ENCODE data around the gene RPL22.

Gene RPL22

GRCh38 chr1:6205849-6206519, 6.6 kb upstream of the RPL22 start, which contains the start of gene RNF207:
Gene RNF207, plus strand, starts transcription at chr1:6206119. Its CDS starts 417 bp downstream, at chr1:6206536.
- DNase-seq (ENCODE audit: extremely low read depth in 1 of 2, low read depth in 1 of 2) = peak in 1 of 2 donors; percentile 24

GRCh38 chr1:6202256-6202655, 2.9 kb upstream of the RPL22 start:
- DNase-seq (ENCODE audit: extremely low read depth in 1 of 2, low read depth in 1 of 2) = no peak

- DNase-seq (ENCODE audit: extremely low read depth in 1 of 2, low read depth in 1 of 2) = no peak
These were observed 904 bp upstream of the RPL22 start for GRCh38 chr1:6200188-6200809.

GRCh38 chr1:6198646-6199297, 623 bp downstream of the RPL22 start:
- DNase-seq (ENCODE audit: extremely low read depth in 1 of 2, low read depth in 1 of 2) = no peak

- DNase-seq (ENCODE audit: extremely low read depth in 1 of 2, low read depth in 1 of 2) = no peak
These were observed 1.5 kb downstream of the RPL22 start for GRCh38 chr1:6197746-6198427.

- no peak for DNase-seq (ENCODE audit: extremely low read depth in 1 of 2, low read depth in 1 of 2)
These were observed 7.4 kb downstream of the RPL22 start for GRCh38 chr1:6191968-6192367.

GRCh38 chr1:6188466-6188865, 10.9 kb downstream of the RPL22 start:
- DNase-seq (ENCODE audit: extremely low read depth in 1 of 2, low read depth in 1 of 2) = no peak

- DNase-seq (ENCODE audit: extremely low read depth in 1 of 2, low read depth in 1 of 2) = no peak
These were observed 13.6 kb downstream of the RPL22 start for GRCh38 chr1:6185635-6186382.

- no peak for DNase-seq (ENCODE audit: extremely low read depth in 1 of 2, low read depth in 1 of 2)
These were observed 14.2 kb downstream of the RPL22 start for GRCh38 chr1:6185151-6185550.

GRCh38 chr1:6184083-6184783, 15.2 kb downstream of the RPL22 start:
- no peak for DNase-seq (ENCODE audit: extremely low read depth in 1 of 2, low read depth in 1 of 2)

GRCh38 chr1:6183520-6183989, 15.8 kb downstream of the RPL22 start:
- no peak for DNase-seq (ENCODE audit: extremely low read depth in 1 of 2, low read depth in 1 of 2)

GRCh38 chr1:6181347-6181770, 18.0 kb downstream of the RPL22 start:
- DNase-seq (ENCODE audit: extremely low read depth in 1 of 2, low read depth in 1 of 2) = no peak

- no peak for DNase-seq (ENCODE audit: extremely low read depth in 1 of 2, low read depth in 1 of 2)
These were observed 18.6 kb downstream of the RPL22 start for GRCh38 chr1:6180707-6181311.

- no peak for DNase-seq (ENCODE audit: extremely low read depth in 1 of 2, low read depth in 1 of 2)
These were observed 19.1 kb downstream of the RPL22 start, which contains the start of gene CHD5 for GRCh38 chr1:6180268-6180706. Gene CHD5, minus strand, starts transcription at chr1:6180321. Its CDS starts 298 bp downstream, at chr1:6180023.

- no peak for DNase-seq (ENCODE audit: extremely low read depth in 1 of 2, low read depth in 1 of 2)
These were observed 19.7 kb downstream of the RPL22 start for GRCh38 chr1:6179564-6180175.

GRCh38 chr1:6178751-6179563, 20.4 kb downstream of the RPL22 start:
- DNase-seq (ENCODE audit: extremely low read depth in 1 of 2, low read depth in 1 of 2) = no peak

- DNase-seq (ENCODE audit: extremely low read depth in 1 of 2, low read depth in 1 of 2) = no peak
These were observed 21.6 kb downstream of the RPL22 start for GRCh38 chr1:6177681-6178380.

GRCh38 chr1:6176779-6177178, 22.6 kb downstream of the RPL22 start:
- no peak for DNase-seq (ENCODE audit: extremely low read depth in 1 of 2, low read depth in 1 of 2)

Measured in activated CD8-positive, alpha-beta memory T cell treated with anti-CD3 and anti-CD28 coated beads for 1 hour (primary cell).